ENCODE measurements around the gene MCTP1. TPM values are rescaled to one million over a fixed set of nuclear protein-coding genes. Genes with fewer than 3 reads are reported as not detected.

Gene MCTP1
- total and polyA plus RNA-seq, 2 of the 13 experiments (the other 11 are each of a cell fraction or from before 2014, with no cell fraction given): 0.15 to 0.48 TPM

DNA sequence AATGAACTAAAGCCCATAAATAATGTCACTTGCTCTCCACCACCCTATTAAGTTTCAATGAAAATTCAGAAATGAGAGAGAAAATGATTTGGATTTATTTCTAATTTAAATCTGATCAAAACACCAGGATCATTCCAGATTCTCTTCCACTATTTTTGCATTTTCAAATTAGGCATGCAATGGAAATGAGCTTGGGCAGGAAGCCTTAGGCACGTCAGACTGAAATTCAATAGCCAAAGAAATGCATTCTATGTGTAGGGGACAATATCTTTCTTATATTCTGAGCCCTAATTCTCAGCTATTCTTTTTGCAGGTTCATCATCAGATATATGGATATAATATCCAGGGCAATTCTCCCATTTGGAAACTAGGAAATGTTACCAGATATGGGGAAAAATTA lies 132.8 kb downstream of the MCTP1 start:
- Histone ChIP-seq H3K4me3 (replicated peaks in 1 of 3; ENCODE audit: insufficient read depth in 1 of 3, low read depth in 2 of 3, low read length in 3 of 3) (no peak overlapping the region), H3K9me3 (ENCODE audit: low read length) (peaks cover 10% of the 10 kb centered on the region; the same call in 1 of the 2 replicates), H3K4me1 (ENCODE audit: insufficient read depth, low read length) (0 out of 2 replicates have a peak, but pooled peaks cover 10% of the 10 kb centered on the region), H3K79me2 (ENCODE audit: insufficient read depth, low read length) (no peaks in the 10 kb centered on the region), H2AFZ (ENCODE audit: low read length) (no peak overlapping the region), H3K9ac (ENCODE audit: insufficient read depth, low read depth, low read length) (no peak overlapping the region), H3K27me3 (ENCODE audit: control insufficient read depth in 1 of 2, insufficient read depth in 2 of 2, low read length in 2 of 2) (no peaks in the 10 kb centered on the region), H4K20me1 (ENCODE audit: insufficient read depth, low read length) (no peaks in the 10 kb centered on the region), H3K36me3 (replicated peaks in 1 of 2; ENCODE audit: control insufficient read depth in 1 of 2, insufficient read depth in 2 of 2, low read length in 2 of 2) (no peaks in the 10 kb centered on the region), H3K4me2 (ENCODE audit: low read depth, low read length) (no peak overlapping the region), H3K27ac (ENCODE audit: extremely low read length, insufficient read depth, low read length) (no peak overlapping the region)
- no TSS peak for BruUV-seq (replicated peaks)
- TF ChIP-seq, protein P1, sequence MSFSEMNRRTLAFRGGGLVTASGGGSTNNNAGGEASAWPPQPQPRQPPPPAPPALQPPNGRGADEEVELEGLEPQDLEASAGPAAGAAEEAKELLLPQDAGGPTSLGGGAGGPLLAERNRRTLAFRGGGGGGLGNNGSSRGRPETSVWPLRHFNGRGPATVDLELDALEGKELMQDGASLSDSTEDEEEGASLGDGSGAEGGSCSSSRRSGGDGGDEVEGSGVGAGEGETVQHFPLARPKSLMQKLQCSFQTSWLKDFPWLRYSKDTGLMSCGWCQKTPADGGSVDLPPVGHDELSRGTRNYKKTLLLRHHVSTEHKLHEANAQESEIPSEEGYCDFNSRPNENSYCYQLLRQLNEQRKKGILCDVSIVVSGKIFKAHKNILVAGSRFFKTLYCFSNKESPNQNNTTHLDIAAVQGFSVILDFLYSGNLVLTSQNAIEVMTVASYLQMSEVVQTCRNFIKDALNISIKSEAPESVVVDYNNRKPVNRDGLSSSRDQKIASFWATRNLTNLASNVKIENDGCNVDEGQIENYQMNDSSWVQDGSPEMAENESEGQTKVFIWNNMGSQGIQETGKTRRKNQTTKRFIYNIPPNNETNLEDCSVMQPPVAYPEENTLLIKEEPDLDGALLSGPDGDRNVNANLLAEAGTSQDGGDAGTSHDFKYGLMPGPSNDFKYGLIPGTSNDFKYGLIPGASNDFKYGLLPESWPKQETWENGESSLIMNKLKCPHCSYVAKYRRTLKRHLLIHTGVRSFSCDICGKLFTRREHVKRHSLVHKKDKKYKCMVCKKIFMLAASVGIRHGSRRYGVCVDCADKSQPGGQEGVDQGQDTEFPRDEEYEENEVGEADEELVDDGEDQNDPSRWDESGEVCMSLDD (CRISPR knock-in tag; IDR thresholded peaks at IDR 0.05; ENCODE audit: borderline replicate concordance): no peak
- DNase-seq (ENCODE audit: low spot score) (no peak), ATAC-seq (no peak), FAIRE-seq (no peak)
- ChIA-PET CTCF (ENCODE audit: low intra/inter-chr PET ratio, low total read pairs) (no interaction called here), POLR2A (no interaction called here)
- WGBS (ENCODE audit: low lambda C conversion rate): 0% methylated on average over 1 of the region's 1 CpG
- intact Hi-C loops (cut with micrococcal nuclease; ENCODE audit: unreplicated experiment) (no loop called here), in situ Hi-C loops (cut with HindIII; ENCODE audit: extremely low pct_ligation_motif_present, low pct_unique_long_range_greater_than_20kb) (no loop called here)

DNA sequence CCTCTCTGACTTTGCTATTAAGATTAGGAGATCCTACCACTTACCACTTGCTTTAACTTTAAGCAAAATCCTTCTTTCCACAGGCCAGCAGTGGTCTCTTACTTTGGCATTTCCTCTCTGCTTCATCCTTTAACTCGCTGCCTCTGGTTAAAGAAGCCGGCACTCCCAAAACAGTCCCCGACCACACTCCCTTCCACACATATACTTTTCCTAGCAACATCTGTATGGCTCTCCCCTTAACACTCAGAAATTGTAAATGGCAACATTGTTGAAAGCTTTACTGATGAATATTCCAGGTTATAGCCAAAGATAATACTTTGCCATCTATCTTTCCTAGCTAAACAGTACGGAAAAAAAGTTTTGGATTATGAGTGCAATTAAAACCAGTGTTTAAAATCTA lies 133.2 kb downstream of the MCTP1 start:
- BruUV-seq (replicated peaks): no TSS peak
- H2AFZ ChIP-seq (ENCODE audit: low read length): no peak overlapping the region
- CTCF ChIA-PET (ENCODE audit: low intra/inter-chr PET ratio, low total read pairs): no interaction called here
- H3K4me2 ChIP-seq (ENCODE audit: low read depth, low read length): no peak overlapping the region
- no peaks in the 10 kb centered on the region for H3K36me3 ChIP-seq (replicated peaks in 1 of 2; ENCODE audit: control insufficient read depth in 1 of 2, insufficient read depth in 2 of 2, low read length in 2 of 2)
- peaks cover 10% of the 10 kb centered on the region; the same call in 1 of the 2 replicates for H3K9me3 ChIP-seq (ENCODE audit: low read length)
- ATAC-seq: no peak
- no peaks in the 10 kb centered on the region for H4K20me1 ChIP-seq (ENCODE audit: insufficient read depth, low read length)
- H3K27me3 ChIP-seq (ENCODE audit: control insufficient read depth in 1 of 2, insufficient read depth in 2 of 2, low read length in 2 of 2): no peaks in the 10 kb centered on the region; a peak in 1 of 5 replicates
- H3K4me3 ChIP-seq (replicated peaks in 1 of 3; ENCODE audit: insufficient read depth in 1 of 3, low read depth in 2 of 3, low read length in 3 of 3): no peak overlapping the region
- intact Hi-C loops (cut with micrococcal nuclease; ENCODE audit: unreplicated experiment): no loop called here
- WGBS (ENCODE audit: low lambda C conversion rate): 69% methylated on average over 4 of the region's 4 CpGs
- FAIRE-seq: no peak
- POLR2A ChIA-PET: no interaction called here
- H3K79me2 ChIP-seq (ENCODE audit: insufficient read depth, low read length): no peaks in the 10 kb centered on the region
- in situ Hi-C loops (cut with HindIII; ENCODE audit: extremely low pct_ligation_motif_present, low pct_unique_long_range_greater_than_20kb): no loop called here
- no peak overlapping the region for H3K9ac ChIP-seq (ENCODE audit: insufficient read depth, low read depth, low read length)
- no peak overlapping the region for H3K27ac ChIP-seq (ENCODE audit: extremely low read length, insufficient read depth, low read length)
- no peak for DNase-seq (ENCODE audit: low spot score)
- H3K4me1 ChIP-seq (ENCODE audit: insufficient read depth, low read length): 0 out of 2 replicates have a peak, but pooled peaks cover 10% of the 10 kb centered on the region
- TF ChIP-seq, protein P2, sequence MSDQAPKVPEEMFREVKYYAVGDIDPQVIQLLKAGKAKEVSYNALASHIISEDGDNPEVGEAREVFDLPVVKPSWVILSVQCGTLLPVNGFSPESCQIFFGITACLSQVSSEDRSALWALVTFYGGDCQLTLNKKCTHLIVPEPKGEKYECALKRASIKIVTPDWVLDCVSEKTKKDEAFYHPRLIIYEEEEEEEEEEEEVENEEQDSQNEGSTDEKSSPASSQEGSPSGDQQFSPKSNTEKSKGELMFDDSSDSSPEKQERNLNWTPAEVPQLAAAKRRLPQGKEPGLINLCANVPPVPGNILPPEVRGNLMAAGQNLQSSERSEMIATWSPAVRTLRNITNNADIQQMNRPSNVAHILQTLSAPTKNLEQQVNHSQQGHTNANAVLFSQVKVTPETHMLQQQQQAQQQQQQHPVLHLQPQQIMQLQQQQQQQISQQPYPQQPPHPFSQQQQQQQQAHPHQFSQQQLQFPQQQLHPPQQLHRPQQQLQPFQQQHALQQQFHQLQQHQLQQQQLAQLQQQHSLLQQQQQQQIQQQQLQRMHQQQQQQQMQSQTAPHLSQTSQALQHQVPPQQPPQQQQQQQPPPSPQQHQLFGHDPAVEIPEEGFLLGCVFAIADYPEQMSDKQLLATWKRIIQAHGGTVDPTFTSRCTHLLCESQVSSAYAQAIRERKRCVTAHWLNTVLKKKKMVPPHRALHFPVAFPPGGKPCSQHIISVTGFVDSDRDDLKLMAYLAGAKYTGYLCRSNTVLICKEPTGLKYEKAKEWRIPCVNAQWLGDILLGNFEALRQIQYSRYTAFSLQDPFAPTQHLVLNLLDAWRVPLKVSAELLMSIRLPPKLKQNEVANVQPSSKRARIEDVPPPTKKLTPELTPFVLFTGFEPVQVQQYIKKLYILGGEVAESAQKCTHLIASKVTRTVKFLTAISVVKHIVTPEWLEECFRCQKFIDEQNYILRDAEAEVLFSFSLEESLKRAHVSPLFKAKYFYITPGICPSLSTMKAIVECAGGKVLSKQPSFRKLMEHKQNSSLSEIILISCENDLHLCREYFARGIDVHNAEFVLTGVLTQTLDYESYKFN (CRISPR knock-in tag; conservative IDR thresholded peaks at IDR 0.05): no peak
- TF ChIP-seq TBP (CRISPR knock-in tag; IDR thresholded peaks at IDR 0.05) (no peak), MLLT10 (CRISPR knock-in tag; IDR thresholded peaks at IDR 0.05) (no peak), ISL2 (CRISPR knock-in tag; IDR thresholded peaks at IDR 0.05) (no peak), CEBPG (CRISPR knock-in tag; IDR thresholded peaks at IDR 0.05) (no peak), KLF9 (CRISPR knock-in tag; IDR thresholded peaks at IDR 0.05; ENCODE audit: low read depth) (no peak), MAF1 (CRISPR knock-in tag; IDR thresholded peaks at IDR 0.05; ENCODE audit: borderline replicate concordance) (no peak), ZMYM2 (CRISPR knock-in tag; IDR thresholded peaks at IDR 0.05) (no peak)
- TF ChIP-seq, protein P3, sequence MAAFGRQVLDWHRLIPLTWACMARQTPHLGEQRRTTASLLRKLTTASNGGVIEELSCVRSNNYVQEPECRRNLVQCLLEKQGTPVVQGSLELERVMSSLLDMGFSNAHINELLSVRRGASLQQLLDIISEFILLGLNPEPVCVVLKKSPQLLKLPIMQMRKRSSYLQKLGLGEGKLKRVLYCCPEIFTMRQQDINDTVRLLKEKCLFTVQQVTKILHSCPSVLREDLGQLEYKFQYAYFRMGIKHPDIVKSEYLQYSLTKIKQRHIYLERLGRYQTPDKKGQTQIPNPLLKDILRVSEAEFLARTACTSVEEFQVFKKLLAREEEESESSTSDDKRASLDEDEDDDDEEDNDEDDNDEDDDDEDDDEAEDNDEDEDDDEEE (CRISPR knock-in tag; IDR thresholded peaks at IDR 0.05): no peak
- TF ChIP-seq, protein P4, sequence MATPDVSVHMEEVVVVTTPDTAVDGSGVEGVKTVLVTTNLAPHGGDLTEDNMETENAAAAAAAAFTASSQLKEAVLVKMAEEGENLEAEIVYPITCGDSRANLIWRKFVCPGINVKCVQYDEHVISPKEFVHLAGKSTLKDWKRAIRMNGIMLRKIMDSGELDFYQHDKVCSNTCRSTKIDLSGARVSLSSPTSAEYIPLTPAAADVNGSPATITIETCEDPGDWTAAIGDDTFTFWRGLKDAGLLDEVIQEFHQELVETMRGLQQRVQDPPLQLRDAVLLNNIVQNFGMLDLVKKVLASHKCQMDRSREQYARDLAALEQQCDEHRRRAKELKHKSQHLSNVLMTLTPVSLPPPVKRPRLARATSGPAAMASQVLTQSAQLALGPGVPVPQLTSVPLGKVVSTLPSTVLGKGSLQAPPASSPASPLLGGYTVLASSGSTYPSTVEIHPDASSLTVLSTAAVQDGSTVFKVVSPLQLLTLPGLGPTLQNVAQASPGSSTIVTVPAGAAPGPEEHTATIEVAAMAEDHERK (CRISPR knock-in tag; IDR thresholded peaks at IDR 0.05; ENCODE audit: low read depth): no peak
